Loucy (cell line): ENCODE results near the gene CDH19.

Experiments used
- CTCF ChIP-seq: fragments of 200-600 bp; sonication (generic); conservative IDR thresholded peaks from 2 replicates; pipeline ENCODE4 v1.5.1; 2014; ENCODE audit warnings: mild to moderate bottlenecking, antibody characterized with exemption, low read length
- EZH2phosphoT487 ChIP-seq: fragments of 200-600 bp; IDR thresholded peaks from 2 replicates; pipeline ENCODE4 v1.6.1; 2018; ENCODE audit warnings: antibody characterized with exemption, mild to moderate bottlenecking, moderate library complexity, borderline replicate concordance

- TF ChIP-seq CTCF (no peak), EZH2phosphoT487 (no peak)
Measured at GRCh38 chr18:66511289-66511688, 92.6 kb downstream of the CDH19 start.
